HG03045 (cell line): ENCODE results near the gene EVI5L.
A peak's percentile ranks its signal among the peaks of the same experiment; 100 is the strongest.

Experiments used
- ATAC-seq: cut with Tn5 transposase; IDR thresholded peaks from one replicate; pipeline ENCODE4 v1.9.1; 2021; ENCODE audit warnings: mild to moderate bottlenecking, moderate library complexity; ENCODE audit not compliant: unreplicated experiment

EVI5L gene

DNA sequence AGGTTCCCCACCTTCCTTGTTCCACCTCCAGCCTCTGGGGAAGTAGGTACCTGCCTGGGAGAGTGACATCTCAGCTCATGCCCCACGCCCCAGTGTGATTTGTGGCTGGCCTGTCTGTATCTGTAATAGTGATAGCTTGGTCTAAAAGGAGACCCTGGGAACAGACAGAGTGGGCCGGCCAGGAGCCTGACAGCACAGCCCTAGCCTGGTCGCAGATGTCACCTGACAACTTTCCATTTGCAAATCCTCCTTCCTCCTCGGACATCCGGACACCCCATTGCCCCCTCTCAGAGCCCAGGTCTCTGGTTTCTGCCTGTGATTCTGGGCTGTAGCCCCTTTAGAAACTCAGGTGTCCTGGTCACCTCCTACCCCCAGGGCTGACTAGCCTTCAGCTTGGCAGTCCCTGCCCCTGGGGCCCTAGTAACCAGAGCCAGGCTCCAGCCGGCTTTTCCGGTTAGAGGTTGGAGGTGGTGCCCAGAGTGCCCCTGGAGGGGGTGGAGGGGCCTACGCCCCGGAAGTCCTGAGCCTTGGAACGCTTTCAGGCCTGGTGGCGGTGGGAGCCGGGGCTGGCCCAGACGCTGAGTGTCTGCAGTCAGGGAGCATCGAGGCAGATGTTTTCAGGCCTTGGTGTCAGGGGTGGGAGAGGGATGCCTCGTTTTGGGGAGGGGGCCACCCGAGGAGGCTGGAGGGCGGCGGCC lies 64.7 kb downstream of the EVI5L start:
- no peak for ATAC-seq

DNA sequence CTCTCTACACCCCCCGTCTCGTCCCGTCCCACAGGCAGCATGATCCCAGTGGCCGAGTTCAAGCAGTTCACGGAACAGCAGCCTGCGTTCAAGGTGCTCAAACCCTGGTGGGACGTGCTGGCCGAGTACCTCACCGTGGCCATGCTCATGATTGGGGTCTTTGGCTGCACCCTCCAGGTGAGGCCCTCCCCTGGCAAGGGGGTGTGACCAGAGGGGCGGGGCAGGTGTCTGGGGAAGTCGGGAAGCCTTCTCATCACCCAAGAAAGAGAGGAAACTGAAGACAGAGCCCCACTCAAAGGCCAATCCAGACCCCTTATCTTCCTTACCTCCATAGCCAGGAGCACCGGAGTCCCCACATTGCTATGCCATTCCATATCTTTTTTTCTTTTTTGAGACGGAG lies 65.5 kb downstream of the EVI5L start:
- no peak for ATAC-seq

DNA sequence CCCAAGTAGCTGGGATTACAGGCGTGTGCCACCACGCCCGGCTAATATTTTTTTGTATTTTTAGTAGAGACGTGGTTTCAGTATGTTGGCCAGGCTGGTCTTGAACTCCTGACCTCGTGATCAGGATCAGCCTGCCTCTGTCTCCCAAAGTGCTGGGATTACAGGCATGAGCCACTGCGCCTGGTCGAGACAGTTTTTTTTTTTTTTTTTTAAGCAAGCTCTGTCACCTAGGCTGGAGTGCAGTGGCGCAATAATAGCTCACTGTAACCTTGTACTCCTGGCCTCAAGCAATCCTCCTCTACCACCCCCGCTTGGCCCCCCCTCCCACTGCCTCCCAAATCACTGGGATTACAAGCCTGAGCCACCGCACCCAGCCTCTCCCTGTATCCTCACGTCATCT lies 67.3 kb downstream of the EVI5L start:
- ATAC-seq: no peak

DNA sequence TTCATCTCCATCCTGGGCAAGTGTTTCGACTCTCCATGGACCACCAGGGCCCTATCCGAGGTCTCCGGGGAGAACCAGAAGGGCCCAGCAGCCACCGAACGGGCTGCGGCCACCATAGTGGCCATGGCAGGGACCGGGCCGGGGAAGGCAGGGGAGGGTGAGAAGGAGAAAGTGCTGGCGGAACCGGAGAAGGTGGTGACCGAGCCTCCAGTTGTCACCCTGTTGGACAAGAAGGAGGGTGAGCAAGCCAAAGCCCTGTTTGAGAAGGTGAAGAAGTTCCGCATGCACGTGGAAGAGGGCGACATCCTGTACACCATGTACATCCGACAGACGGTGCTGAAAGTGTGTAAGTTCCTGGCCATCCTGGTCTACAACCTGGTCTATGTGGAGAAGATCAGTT lies 68.9 kb downstream of the EVI5L start:
- ATAC-seq: no peak

DNA sequence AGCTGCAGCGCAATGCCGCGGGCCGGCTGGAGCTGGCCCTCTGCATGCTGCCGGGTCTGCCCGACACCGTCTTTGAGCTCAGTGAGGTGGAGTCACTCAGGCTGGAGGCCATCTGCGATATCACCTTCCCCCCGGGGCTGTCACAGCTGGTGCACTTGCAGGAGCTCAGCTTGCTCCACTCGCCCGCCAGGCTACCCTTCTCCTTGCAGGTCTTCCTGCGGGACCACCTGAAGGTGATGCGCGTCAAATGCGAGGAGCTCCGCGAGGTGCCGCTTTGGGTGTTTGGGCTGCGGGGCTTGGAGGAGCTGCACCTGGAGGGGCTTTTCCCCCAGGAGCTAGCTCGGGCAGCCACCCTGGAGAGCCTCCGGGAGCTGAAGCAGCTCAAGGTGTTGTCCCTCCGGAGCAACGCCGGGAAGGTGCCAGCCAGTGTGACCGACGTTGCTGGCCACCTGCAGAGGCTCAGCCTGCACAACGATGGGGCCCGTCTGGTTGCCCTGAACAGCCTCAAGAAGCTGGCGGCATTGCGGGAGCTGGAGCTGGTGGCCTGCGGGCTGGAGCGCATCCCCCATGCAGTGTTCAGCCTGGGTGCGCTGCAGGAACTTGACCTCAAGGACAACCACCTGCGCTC lies 69.8 kb downstream of the EVI5L start:
- ATAC-seq: no peak

DNA sequence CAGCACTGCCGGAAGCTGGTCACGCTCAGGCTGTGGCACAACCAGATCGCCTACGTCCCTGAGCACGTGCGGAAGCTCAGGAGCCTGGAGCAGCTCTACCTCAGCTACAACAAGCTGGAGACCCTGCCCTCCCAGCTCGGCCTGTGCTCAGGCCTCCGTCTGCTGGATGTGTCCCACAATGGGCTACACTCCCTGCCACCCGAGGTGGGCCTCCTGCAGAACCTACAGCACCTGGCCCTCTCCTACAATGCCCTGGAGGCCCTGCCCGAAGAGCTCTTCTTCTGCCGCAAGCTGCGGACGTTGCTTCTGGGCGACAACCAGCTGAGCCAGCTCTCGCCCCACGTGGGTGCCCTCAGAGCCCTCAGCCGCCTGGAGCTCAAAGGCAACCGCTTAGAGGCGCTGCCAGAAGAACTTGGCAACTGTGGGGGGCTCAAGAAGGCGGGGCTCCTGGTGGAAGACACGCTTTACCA lies 70.4 kb downstream of the EVI5L start:
- no peak for ATAC-seq

DNA sequence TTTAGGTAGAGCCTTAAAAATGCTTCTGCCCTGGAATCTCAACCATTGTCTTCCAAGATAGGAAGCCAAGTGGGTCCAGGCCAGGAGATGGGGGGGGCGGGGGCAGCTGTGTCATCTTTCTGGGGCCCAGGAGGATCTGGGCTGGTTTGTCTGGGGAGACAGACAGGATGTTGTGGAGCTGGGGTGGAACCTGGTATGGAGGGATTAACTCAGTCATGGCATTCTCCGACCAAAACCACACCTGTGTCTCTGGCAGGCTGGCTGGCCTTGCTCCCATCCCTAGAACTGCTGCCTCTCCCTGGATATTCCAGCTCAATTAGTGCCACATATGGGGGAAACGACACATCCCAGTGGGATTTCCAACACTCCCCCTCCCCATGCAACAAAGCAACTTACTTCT lies 70.9 kb downstream of the EVI5L start:
- no peak for ATAC-seq

DNA sequence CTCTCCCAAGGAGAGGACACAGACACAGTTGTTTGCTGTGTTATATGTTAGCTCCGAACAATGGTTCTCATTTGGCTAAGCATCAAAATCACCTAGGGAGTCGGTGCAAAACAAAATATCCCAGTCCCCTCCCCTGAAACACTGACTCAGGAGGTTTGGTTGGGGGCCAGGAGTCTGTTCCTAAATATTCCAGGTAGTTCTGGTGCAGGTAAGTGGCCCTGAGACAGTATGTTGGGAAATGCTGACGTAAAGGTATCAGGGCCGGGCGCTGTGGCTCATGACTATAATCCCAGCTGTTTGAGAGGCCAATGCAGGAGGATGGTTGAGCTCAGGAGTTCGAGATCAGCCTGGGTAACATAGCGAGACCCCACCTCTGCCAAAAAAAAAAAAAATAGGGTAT lies 71.3 kb downstream of the EVI5L start:
- ATAC-seq: no peak

DNA sequence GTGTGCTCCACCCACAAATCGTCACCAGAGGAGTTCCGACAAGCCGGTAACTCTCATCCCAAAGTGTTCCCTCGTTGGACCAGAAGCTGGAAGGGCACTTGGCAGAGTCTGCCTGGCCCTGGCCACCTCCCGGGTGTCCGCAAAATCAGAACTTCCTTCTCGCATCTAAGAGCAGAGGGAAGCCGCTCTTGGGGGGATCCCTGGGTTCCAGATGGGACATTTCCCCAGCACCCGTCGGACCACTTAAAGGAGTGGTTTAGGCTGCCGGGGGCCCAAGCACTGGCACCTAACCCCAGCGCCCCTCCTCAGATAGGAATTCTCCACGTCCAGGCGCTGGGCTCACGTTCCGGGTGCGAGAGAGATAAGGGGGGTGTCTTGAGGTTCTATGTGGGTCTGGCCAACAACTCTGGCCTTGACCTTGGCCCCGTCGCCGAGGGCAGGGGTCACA lies 72.8 kb downstream of the EVI5L start:
- no peak for ATAC-seq

DNA sequence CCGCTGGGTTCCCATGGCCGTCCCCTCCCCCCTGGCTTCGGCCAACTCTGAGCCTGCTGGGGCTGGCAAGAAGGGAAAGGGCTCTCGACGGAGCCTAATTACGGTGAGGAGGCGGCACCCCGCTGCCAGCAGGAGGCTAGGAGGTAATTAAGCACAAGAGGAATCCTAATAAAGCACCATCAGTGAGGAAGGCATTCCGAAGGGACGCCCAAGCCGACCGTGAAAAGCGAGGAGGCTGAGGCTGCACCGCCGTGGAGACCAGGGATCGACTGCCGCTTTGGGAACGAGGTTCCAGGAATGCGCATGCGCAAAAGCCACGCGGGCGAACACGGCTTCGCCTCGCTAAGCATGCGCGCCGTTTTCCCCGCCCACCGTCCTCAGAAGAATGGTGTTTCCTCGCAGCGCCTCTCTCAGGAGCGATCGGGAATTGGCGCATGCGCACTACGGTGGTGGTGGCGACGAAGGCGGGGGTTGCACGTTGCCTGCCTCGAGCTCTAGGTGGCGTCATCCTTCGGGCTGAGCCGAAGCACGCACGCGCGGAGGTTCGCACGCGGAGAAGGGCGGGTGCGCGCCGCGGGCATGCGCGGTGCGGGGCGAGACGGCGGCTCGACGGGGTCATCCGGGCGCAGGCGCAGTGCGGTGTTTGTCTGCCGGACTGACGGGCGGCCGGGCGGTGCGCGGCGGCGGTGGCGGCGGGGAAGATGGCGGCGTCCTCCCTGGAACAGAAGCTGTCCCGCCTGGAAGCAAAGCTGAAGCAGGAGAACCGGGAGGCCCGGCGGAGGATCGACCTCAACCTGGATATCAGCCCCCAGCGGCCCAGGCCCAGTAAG lies 73.4 kb downstream of the EVI5L start, which contains the start of gene MAP2K7:
MAP2K7 (plus strand) TSS at position 634 of the 830 bp plus-strand sequence; CDS start at position 702, 68 bp downstream.
- ATAC-seq: peak; percentile 85

DNA sequence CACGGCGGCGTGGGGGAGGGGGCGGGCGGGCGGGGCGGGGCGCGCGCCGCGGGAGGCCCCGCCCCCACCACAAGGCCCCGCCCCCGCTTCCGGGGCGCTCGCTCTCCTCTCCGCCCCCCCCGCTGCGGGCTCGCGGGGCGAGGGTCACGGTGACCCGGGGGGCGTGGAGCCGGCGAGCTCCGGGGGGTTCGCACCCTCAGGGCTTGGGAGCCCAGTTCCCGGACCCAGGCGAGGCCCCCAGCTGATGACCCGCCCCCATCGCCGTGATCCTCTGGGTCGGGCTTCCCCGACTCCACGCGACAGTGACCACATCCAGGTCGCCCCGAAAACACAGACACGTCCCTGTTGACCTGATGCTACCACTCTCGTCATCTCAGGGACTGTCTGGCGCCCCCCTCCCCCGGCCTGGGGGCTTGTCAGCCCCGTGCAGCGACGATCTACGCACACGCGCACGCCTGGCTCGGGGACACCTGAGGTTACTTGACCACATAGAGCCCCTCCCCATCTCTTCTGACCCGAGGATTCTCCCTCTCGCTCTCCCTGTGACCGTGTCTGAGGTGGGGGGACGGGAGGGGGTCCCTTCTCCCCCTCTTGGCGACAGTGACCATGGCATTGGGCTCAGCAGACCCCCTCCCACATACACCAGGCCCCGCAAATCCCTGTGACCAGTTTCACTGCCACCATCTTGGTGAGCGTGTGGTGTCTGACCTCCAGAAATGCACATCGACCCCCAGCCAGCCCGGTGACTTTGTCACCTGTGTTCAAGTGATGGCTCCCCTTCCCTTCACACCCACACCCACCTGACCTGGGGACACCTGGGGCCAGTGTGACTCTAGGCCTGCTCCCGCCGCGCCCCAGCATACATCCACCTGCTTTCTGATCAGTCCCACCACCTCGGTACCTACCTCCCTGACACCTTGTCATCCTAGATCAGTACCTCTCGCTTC lies 74.3 kb downstream of the EVI5L start:
- peak; percentile 30 for ATAC-seq

DNA sequence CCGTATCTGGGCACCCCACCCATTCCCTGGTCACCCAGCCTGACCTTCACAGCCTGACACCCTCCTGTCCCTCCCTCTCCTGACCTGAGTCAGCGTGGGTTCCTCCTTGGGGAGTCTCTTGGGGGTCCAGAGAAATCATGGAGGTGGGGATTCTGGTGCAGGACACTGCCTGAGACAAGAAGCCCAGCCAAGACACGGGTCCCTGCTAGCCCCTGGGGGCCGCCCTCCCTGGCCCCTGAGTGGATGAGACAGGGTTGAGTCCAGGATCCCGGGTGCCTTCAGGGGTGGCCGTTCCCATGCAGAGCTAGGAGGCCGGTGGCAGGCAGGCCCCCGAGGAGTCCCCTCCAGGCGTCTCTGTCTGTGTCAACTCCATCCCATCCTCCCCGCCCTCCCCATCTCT lies 75.2 kb downstream of the EVI5L start:
- no peak for ATAC-seq

DNA sequence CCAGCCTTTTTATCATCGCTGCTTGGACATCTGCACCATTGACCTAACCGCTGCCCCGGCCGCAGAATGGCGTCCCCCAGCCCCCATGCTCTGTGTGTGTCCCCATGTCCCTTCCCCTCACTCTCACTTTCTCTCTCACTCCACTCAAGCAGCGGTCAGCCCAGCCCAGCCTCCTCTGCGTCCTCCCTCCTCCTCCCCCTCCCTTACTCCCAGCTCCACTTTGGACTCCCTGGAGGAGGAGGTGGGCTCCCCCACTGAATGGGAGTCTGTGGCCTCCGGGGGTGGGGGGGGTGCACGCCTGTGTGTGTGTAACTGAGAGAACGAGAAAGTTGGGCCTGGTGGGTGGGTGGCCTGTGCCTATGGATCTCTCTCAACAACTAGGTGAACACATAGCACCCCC lies 75.8 kb downstream of the EVI5L start:
- no peak for ATAC-seq

DNA sequence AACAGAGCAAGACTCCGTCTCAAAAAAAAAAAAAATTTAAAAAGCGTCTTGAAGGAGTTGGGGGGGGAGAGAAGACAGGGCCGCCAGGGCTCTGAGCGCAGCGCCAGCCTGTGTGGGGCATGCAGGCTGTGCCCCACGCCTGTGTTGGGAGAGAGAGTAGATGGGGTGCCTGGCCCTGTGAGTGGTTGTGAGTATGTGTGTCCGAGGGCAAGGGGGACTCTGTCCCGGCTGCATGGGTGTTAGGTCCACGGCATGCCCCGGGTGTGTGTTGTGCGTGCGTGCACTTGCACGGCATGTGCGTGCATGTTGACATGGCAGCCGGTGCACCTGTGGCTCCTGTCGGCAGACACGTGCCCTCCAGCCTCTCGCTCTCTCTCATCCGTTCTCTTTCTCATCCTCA lies 77.1 kb downstream of the EVI5L start:
- ATAC-seq: no peak

DNA sequence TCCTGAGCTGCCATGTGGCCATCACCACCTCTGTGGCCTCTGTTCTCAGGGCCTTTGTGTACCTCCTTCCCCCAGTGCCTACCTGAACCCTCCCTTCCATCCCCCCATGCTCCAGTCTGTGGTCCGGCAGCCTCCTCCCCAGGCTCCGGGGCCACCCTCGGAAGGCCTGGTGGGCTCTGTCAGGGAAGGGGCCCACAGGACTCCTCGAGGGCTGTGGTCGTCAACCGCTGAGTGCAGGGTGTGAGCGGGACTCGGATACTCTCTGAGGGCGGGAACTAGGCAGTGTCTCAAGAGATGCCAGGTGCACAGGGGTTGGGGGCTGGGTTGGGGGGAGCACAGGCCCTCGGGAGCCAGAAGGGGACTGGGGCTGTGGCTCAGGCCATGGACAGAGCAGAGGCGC lies 77.5 kb downstream of the EVI5L start:
- ATAC-seq: no peak

DNA sequence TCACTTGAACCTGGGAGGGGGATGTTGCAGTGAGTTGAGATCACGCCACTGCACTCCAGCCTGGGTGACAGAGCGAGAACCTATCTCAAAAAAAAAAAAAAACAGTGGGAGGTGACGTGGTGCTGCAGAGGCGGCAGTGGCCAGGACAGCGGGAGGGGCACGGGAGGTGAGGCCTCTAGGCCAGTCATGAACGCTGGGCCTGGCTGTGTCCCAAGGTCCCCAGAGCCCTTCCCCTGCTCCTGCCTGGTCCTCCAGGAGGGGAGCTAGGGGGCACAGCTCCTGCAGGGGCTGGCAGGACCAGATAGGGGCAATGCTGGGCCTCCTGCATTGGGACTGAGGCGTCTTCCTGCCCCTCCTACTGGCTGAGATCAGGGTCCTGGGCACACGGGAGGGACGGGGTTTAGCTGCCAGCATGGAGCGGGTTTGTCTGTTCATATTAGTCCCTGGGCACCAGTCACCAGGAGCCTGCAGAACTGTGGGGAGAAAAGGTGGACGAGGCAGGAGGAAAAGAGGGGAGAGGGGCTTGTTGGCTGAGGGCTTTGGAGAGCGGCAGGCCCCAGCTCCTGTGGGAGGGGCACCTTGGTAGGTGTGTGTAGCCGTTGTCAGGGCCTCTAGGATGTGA lies 78.2 kb downstream of the EVI5L start:
- ATAC-seq: no peak

DNA sequence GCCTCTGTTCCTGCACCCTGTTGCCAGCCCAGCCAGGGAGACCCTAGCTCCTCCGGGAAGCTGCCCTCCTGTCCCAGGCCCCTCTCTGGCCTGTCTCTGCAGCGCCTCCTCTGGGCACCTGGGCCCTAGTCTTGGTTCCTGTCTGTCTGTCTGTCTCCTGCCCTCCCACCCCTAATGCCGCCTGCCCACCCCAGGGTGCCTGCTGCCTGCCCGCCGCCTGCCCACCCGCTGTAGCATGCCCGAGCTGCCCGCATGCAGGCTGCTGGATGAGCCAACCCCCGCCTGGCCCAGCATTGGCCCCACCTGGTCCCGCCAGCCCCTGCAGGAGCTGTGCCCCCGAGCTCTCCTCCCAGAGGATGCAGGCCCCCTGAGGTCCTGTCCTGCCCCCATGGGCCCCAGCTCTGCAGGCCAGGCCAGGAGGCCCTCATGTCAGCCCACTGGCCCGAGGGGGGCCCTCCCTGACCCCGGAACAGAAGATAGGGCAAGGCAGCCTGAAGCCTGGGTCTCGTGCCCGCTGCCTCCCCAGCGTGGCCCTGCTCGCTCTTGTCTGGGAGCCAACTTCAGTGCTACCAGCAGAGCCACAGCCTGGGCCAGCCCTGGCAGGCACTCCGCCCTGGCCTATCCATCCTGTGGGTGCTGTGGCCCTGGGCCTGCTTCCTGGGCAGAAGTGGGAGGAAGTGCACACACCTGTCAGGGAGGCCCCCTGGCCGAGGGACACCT lies 78.9 kb downstream of the EVI5L start:
- ATAC-seq: no peak

DNA sequence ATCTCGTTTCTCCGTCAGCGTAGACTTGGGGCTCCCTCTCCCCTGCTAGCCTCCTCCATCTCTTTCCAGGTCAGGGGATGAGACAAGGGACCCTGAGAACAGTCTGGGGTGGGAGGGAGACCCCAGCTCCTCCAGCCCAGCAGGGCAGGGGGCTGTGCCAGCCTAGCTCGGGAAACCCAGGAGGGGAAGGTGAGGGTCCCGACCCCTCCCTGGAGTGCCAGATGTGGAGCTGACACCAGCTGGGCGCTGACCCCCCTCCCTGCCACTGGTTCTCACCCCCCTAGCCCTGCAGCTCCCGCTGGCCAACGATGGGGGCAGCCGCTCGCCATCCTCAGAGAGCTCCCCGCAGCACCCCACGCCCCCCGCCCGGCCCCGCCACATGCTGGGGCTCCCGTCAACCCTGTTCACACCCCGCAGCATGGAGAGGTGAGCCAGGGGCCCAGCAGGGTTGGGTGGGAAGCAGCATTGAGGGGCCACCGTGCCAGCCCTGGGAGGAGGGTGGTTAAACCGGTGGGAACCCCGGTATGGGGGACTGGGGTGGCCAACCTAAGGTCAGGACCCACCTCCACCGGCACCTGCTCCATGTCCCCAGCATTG lies 79.6 kb downstream of the EVI5L start:
- ATAC-seq: no peak
